GM23338 (cell line): Measurements from ENCODE around the gene SRPK2. TPM values are rescaled to one million over a fixed set of nuclear protein-coding genes. Genes with fewer than 3 reads are reported as not detected.

Experiments used
- ATAC-seq: fragments of 200-7000 bp; cut with Tn5 transposase; 3 replicates; pipeline ENCODE4 v1.9.1; 2020
- DNase-seq: peaks from one replicate; pipeline ENCODE4 v3.0.0-alpha.2; 2015; ENCODE audit warnings: low spot score
- H2AFZ ChIP-seq: fragments of 200-600 bp; sonication (generic); 2 replicates; pipeline ENCODE4 v1.8.0; 2016; ENCODE audit warnings: antibody characterized with exemption, mild to moderate bottlenecking, moderate library complexity
- H3F3A ChIP-seq: fragments of 200-600 bp; sonication (generic); replicated peaks from 2 replicates; pipeline ENCODE4 v1.8.0; 2017; ENCODE audit warnings: antibody characterized with exemption, mixed run types, low read depth
- H3K27ac ChIP-seq: fragments of 200-600 bp; sonication (generic); 2 replicates; pipeline ENCODE4 v1.6.1; 2016; ENCODE audit warnings: low read depth
- H3K27me3 ChIP-seq: fragments of 200-600 bp; sonication (generic); 2 replicates; pipeline ENCODE4 v1.8.0; 2016; ENCODE audit warnings: mild to moderate bottlenecking, mixed run types, moderate library complexity; ENCODE audit not compliant: insufficient read depth
- H3K36me3 ChIP-seq: fragments of 200-600 bp; sonication (generic); 2 replicates; pipeline ENCODE4 v1.8.0; 2016; ENCODE audit warnings: mild to moderate bottlenecking; ENCODE audit not compliant: insufficient read depth
- H3K4me1 ChIP-seq: fragments of 200-600 bp; sonication (generic); 2 replicates; pipeline ENCODE4 v1.8.0; 2016; ENCODE audit warnings: mild to moderate bottlenecking, moderate library complexity; ENCODE audit not compliant: insufficient read depth
- H3K4me2 ChIP-seq: fragments of 200-600 bp; sonication (generic); 2 replicates; pipeline ENCODE4 v1.7.1; 2017; ENCODE audit warnings: mixed run types
- H3K4me3 ChIP-seq: fragments of 200-600 bp; sonication (generic); 2 replicates; pipeline ENCODE4 v1.6.1; 2016; ENCODE audit warnings: mixed run types
- H3K79me2 ChIP-seq: fragments of 200-600 bp; sonication (generic); replicated peaks from 2 replicates; pipeline ENCODE4 v1.8.0; 2017; ENCODE audit warnings: mild to moderate bottlenecking; ENCODE audit not compliant: insufficient read depth
- H3K9me2 ChIP-seq: fragments of 200-600 bp; sonication (generic); 2 replicates; pipeline ENCODE4 v1.8.0; 2017; ENCODE audit not compliant: insufficient read depth
- H4K20me1 ChIP-seq: fragments of 200-600 bp; sonication (generic); replicated peaks from 2 replicates; pipeline ENCODE4 v1.8.0; 2017; ENCODE audit warnings: mild to moderate bottlenecking; ENCODE audit not compliant: insufficient read depth
- H3K27ac Mint-ChIP-seq: 2 replicates; pipeline ENCODE4 v1.8.0; 2020; ENCODE audit warnings: inconsistent platforms, mild to moderate bottlenecking, moderate library complexity, mixed read lengths
- H3K27me3 Mint-ChIP-seq: 3 replicates; pipeline ENCODE4 v1.8.0; 2022; ENCODE audit warnings: low read depth, mild to moderate bottlenecking, moderate library complexity, mixed read lengths, inconsistent platforms; ENCODE audit not compliant: insufficient read depth, poor library complexity
- H3K36me3 Mint-ChIP-seq: 3 replicates; pipeline ENCODE4 v1.8.0; 2021; ENCODE audit warnings: low read depth, mild to moderate bottlenecking, inconsistent platforms, moderate library complexity, mixed read lengths
- H3K4me1 Mint-ChIP-seq: 3 replicates; pipeline ENCODE4 v1.8.0; 2020; ENCODE audit warnings: mild to moderate bottlenecking, inconsistent platforms, mixed read lengths
- H3K4me3 Mint-ChIP-seq: 3 replicates; pipeline ENCODE4 v1.8.0; 2021; ENCODE audit warnings: moderate library complexity, mild to moderate bottlenecking, inconsistent platforms, mixed read lengths
- H3K9me3 Mint-ChIP-seq: 3 replicates; pipeline ENCODE4 v1.8.0; 2020; ENCODE audit warnings: moderate library complexity, mild to moderate bottlenecking, inconsistent platforms, mixed read lengths
- CREB1 ChIP-seq: fragments of 250-450 bp; sonication (Bioruptor Pico); IDR thresholded peaks from 2 replicates; pipeline ENCODE4 v1.5.0; 2020; ENCODE audit warnings: low read depth, mild to moderate bottlenecking, moderate library complexity
- CTCF ChIP-seq, 2 experiments: fragments of 200-600 bp in 1 of 2; sonication (generic) in 1 of 2; conservative IDR thresholded peaks; 2 replicates each; pipeline versions ENCODE4 v1.5.1 to v1.6.1; 2016 to 2017; ENCODE audit warnings: antibody characterized with exemption in 2 of 2, low read depth in 2 of 2, mild to moderate bottlenecking in 2 of 2, moderate library complexity in 1 of 2
- ETS1 ChIP-seq: IDR thresholded peaks from 2 replicates; pipeline ENCODE4 v1.6.1; 2016; ENCODE audit warnings: antibody characterized with exemption
- EZH2 ChIP-seq: fragments of 200-600 bp; sonication (generic); IDR thresholded peaks from one replicate; pipeline ENCODE4 v1.8.0; 2017; ENCODE audit warnings: antibody characterized with exemption, mild to moderate bottlenecking, low read depth; ENCODE audit not compliant: unreplicated experiment
- NANOG ChIP-seq: IDR thresholded peaks from 2 replicates; pipeline ENCODE4 v1.6.1; 2016; ENCODE audit warnings: antibody characterized with exemption, borderline replicate concordance
- POLR2AphosphoS5 ChIP-seq: IDR thresholded peaks from 2 replicates; pipeline ENCODE4 v1.6.1; 2016; ENCODE audit warnings: antibody characterized with exemption, low read depth
- STAT1 ChIP-seq: IDR thresholded peaks from one replicate; pipeline ENCODE4 v1.6.1; 2016; ENCODE audit warnings: antibody characterized with exemption; ENCODE audit not compliant: unreplicated experiment
- ZNF114 ChIP-seq: fragments of 250-450 bp; sonication (Bioruptor Pico); IDR thresholded peaks from 2 replicates; pipeline ENCODE4 v1.5.0; 2020; ENCODE audit warnings: mild to moderate bottlenecking, moderate library complexity
- ZNF331 ChIP-seq: fragments of 250-450 bp; sonication (Bioruptor Pico); IDR thresholded peaks from 2 replicates; pipeline ENCODE4 v1.5.0; 2020; ENCODE audit warnings: low read depth, mild to moderate bottlenecking, moderate library complexity
- ZNF462 ChIP-seq: fragments of 250-450 bp; sonication (Bioruptor Pico); IDR thresholded peaks from 2 replicates; pipeline ENCODE4 v1.5.0; 2020; ENCODE audit warnings: mild to moderate bottlenecking, moderate library complexity
- polyA plus RNA-seq: library from polyadenylated mRNA; unstranded; fragments of >200 nt; fragmentation: Nextera tagmentation; extraction: Ambion mirVana; gene quantifications from 2 replicates; pipeline ENCODE4 v1.2.1, GENCODE V29; 2016
- total RNA-seq: library from RNA; depleted of rRNA; stranded (reverse); fragments of >200 nt; shearing (Covaris generic); gene quantifications from 2 replicates; pipeline ENCODE4 v1.2.3, GENCODE V29; 2014

Gene SRPK2
- total and polyA plus RNA-seq, 2 experiments from 2014 or later: 66.3 to 91.5 TPM

GRCh38 chr7:105086850-105087249, 301.9 kb downstream of the SRPK2 start:
- no peak overlapping the region for H3K27ac Mint-ChIP-seq
- H3K36me3 ChIP-seq: peaks cover 20% of the 10 kb centered on the region
- no peaks in the 10 kb centered on the region for H3K4me1 ChIP-seq
- no peak overlapping the region for H3K4me3 ChIP-seq
- H3K4me3 Mint-ChIP-seq: no peak overlapping the region
- DNase-seq: no peak
- ATAC-seq: no peak
- H3K27me3 ChIP-seq: no peaks in the 10 kb centered on the region
- H3K9me2 ChIP-seq: no peaks in the 10 kb centered on the region
- H3K27ac ChIP-seq: no peak overlapping the region
- no peak overlapping the region for H3K4me2 ChIP-seq
- TF ChIP-seq ZNF331 (no peak), POLR2AphosphoS5 (no peak)
- no peak overlapping the region for H2AFZ ChIP-seq
- no peaks in the 10 kb centered on the region for H3K4me1 Mint-ChIP-seq
- peaks cover 43% of the 10 kb centered on the region for H3K36me3 Mint-ChIP-seq
- peaks cover 7% of the 10 kb centered on the region for H4K20me1 ChIP-seq
- H3K79me2 ChIP-seq: no peaks in the 10 kb centered on the region; the same call in 1 of the 2 replicates
- 0 out of 2 replicates have a peak, but pooled peaks cover 3% of the 10 kb centered on the region for H3F3A ChIP-seq
- H3K27me3 Mint-ChIP-seq: peaks cover 2% of the 10 kb centered on the region
- H3K9me3 Mint-ChIP-seq: no peaks in the 10 kb centered on the region

GRCh38 chr7:105084581-105084980, 304.1 kb downstream of the SRPK2 start:
- no peaks in the 10 kb centered on the region for H3K4me1 ChIP-seq
- no peak overlapping the region for H3K4me3 Mint-ChIP-seq
- H3K36me3 Mint-ChIP-seq: peaks cover 53% of the 10 kb centered on the region
- H3K27me3 Mint-ChIP-seq: peaks cover 4% of the 10 kb centered on the region
- no peaks in the 10 kb centered on the region; the same call in 1 of the 2 replicates for H3K79me2 ChIP-seq
- H3K9me2 ChIP-seq: no peaks in the 10 kb centered on the region
- no peaks in the 10 kb centered on the region for H3K4me1 Mint-ChIP-seq
- no peak overlapping the region for H2AFZ ChIP-seq
- ATAC-seq (no peak), DNase-seq (no peak)
- no peak overlapping the region for H3K4me3 ChIP-seq
- no peak overlapping the region for H3K27ac Mint-ChIP-seq
- H3K4me2 ChIP-seq: no peak overlapping the region
- no peaks in the 10 kb centered on the region for H3K9me3 Mint-ChIP-seq
- H3F3A ChIP-seq: 0 out of 2 replicates have a peak, but pooled peaks cover 3% of the 10 kb centered on the region
- peaks cover 35% of the 10 kb centered on the region for H3K36me3 ChIP-seq
- no peak overlapping the region for H3K27ac ChIP-seq
- peaks cover 9% of the 10 kb centered on the region for H4K20me1 ChIP-seq
- H3K27me3 ChIP-seq: no peaks in the 10 kb centered on the region
- TF ChIP-seq ZNF114 (no peak), POLR2AphosphoS5 (no peak), CTCF (conservative IDR thresholded peaks at IDR 0.05; ENCODE audit: low read depth in 2 of 2) (no peak), STAT1 (no peak), ZNF331 (no peak), ZNF462 (CRISPR knock-in tag) (no peak), NANOG (no peak), ETS1 (no peak), EZH2 (no peak), CREB1 (no peak)
